GM10248 (cell line): Measurements from ENCODE around the gene TSPYL2.

Experiments used
- CTCF ChIA-PET: fragments of 300-600 bp; sonication (Branson Sonifier 250); formaldehyde crosslinking; extraction: SDS; loops from one replicate; lab custom pipeline; 2021; ENCODE audit warnings: antibody characterized with exemption; lab: Yijun Ruan, JAX
- POLR2A ChIA-PET: fragments of 350-650 bp; sonication (Branson Sonifier 250); formaldehyde crosslinking; extraction: SDS; loops from one replicate; lab custom pipeline; 2020; ENCODE audit warnings: antibody characterized with exemption; lab: Yijun Ruan, JAX
- DNase-seq: peaks from one replicate; pipeline ENCODE4 v3.0.0; 2012; ENCODE audit errors: extremely low spot score
- CTCF ChIP-seq: IDR thresholded peaks from 2 replicates; pipeline ENCODE4 v1.5.1; 2012; ENCODE audit warnings: mild to moderate bottlenecking, low read depth; ENCODE audit errors: extremely low read depth, missing control alignments, control extremely low read depth

TSPYL2 gene

GRCh38 chrX:53049127-53049517 is 33.0 kb upstream of the TSPYL2 start:
- CTCF ChIA-PET = no interaction called here
- POLR2A ChIA-PET = no interaction called here
- no peak for DNase-seq
- no peak for TF ChIP-seq CTCF

GRCh38 chrX:53050841-53051240 is 31.3 kb upstream of the TSPYL2 start:
- POLR2A ChIA-PET = no interaction called here
- no peak for TF ChIP-seq CTCF
- DNase-seq = no peak
- CTCF ChIA-PET = no interaction called here

- no peak for TF ChIP-seq CTCF
- ChIA-PET CTCF (no interaction called here), POLR2A (no interaction called here)
- no peak for DNase-seq
Measured at GRCh38 chrX:53055244-53055849, 26.8 kb upstream of the TSPYL2 start.

- no peak for TF ChIP-seq CTCF
- no peak for DNase-seq
- CTCF ChIA-PET = no interaction called here
- POLR2A ChIA-PET = no interaction called here
Measured at GRCh38 chrX:53056292-53056691, 25.9 kb upstream of the TSPYL2 start.

- ChIA-PET POLR2A (no interaction called here), CTCF (no interaction called here)
- no peak for DNase-seq
- TF ChIP-seq CTCF = no peak
Measured at GRCh38 chrX:53065104-53065503, 17.1 kb upstream of the TSPYL2 start.

GRCh38 chrX:53071064-53071463 is 11.1 kb upstream of the TSPYL2 start:
- POLR2A ChIA-PET = no interaction called here
- CTCF ChIA-PET = interaction anchor here (1.7 to 3.4 kb wide), 2 partner anchors 11 to 19 kb away, joined by 7 to 19 read pairs; partner anchors contain the start of gene TSPYL2
- DNase-seq = no peak
- no peak for TF ChIP-seq CTCF
